ENCODE data around the gene ANAPC5.

ANAPC5 gene

GRCh38 chr12:121334513-121335343 is 17.5 kb downstream of the ANAPC5 start:
- TF ChIP-seq SIN3A (IDR thresholded peaks at IDR 0.05; ENCODE audit: borderline replicate concordance, insufficient read depth, low read length) (no peak), POLR2AphosphoS5 (IDR thresholded peaks at IDR 0.05; ENCODE audit: low read depth, low read length) (no peak), FOXP2 (optimal IDR thresholded peaks at IDR 0.05; ENCODE audit: borderline replicate concordance, extremely low read depth, extremely low read length, insufficient read depth) (no peak), TAF1 (IDR thresholded peaks at IDR 0.05; ENCODE audit: borderline replicate concordance, insufficient read depth, low read length) (no peak)
- TF ChIP-seq, protein P1, sequence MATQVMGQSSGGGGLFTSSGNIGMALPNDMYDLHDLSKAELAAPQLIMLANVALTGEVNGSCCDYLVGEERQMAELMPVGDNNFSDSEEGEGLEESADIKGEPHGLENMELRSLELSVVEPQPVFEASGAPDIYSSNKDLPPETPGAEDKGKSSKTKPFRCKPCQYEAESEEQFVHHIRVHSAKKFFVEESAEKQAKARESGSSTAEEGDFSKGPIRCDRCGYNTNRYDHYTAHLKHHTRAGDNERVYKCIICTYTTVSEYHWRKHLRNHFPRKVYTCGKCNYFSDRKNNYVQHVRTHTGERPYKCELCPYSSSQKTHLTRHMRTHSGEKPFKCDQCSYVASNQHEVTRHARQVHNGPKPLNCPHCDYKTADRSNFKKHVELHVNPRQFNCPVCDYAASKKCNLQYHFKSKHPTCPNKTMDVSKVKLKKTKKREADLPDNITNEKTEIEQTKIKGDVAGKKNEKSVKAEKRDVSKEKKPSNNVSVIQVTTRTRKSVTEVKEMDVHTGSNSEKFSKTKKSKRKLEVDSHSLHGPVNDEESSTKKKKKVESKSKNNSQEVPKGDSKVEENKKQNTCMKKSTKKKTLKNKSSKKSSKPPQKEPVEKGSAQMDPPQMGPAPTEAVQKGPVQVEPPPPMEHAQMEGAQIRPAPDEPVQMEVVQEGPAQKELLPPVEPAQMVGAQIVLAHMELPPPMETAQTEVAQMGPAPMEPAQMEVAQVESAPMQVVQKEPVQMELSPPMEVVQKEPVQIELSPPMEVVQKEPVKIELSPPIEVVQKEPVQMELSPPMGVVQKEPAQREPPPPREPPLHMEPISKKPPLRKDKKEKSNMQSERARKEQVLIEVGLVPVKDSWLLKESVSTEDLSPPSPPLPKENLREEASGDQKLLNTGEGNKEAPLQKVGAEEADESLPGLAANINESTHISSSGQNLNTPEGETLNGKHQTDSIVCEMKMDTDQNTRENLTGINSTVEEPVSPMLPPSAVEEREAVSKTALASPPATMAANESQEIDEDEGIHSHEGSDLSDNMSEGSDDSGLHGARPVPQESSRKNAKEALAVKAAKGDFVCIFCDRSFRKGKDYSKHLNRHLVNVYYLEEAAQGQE (IDR thresholded peaks at IDR 0.05; ENCODE audit: insufficient read depth in 1 of 2, low read depth in 2 of 2, low read length in 2 of 2) = no peak

- TF ChIP-seq FOXP2 (optimal IDR thresholded peaks at IDR 0.05; ENCODE audit: borderline replicate concordance, extremely low read depth, extremely low read length, insufficient read depth) (no peak), TAF1 (IDR thresholded peaks at IDR 0.05; ENCODE audit: borderline replicate concordance, insufficient read depth, low read length) (no peak), POLR2AphosphoS5 (IDR thresholded peaks at IDR 0.05; ENCODE audit: low read depth, low read length) (no peak), SIN3A (IDR thresholded peaks at IDR 0.05; ENCODE audit: borderline replicate concordance, insufficient read depth, low read length) (no peak)
- TF ChIP-seq, protein P1 (IDR thresholded peaks at IDR 0.05; ENCODE audit: insufficient read depth in 1 of 2, low read depth in 2 of 2, low read length in 2 of 2) = no peak
Observed at GRCh38 chr12:121333747-121334146, 18.5 kb downstream of the ANAPC5 start.

GRCh38 chr12:121331248-121331647 is 21.0 kb downstream of the ANAPC5 start:
- TF ChIP-seq, protein P1 (IDR thresholded peaks at IDR 0.05; ENCODE audit: insufficient read depth in 1 of 2, low read depth in 2 of 2, low read length in 2 of 2) = no peak
- TF ChIP-seq SIN3A (IDR thresholded peaks at IDR 0.05; ENCODE audit: borderline replicate concordance, insufficient read depth, low read length) = no peak
- no peak for TF ChIP-seq TAF1 (IDR thresholded peaks at IDR 0.05; ENCODE audit: borderline replicate concordance, insufficient read depth, low read length)
- TF ChIP-seq FOXP2 (optimal IDR thresholded peaks at IDR 0.05; ENCODE audit: borderline replicate concordance, extremely low read depth, extremely low read length, insufficient read depth) = no peak

- TF ChIP-seq TAF1 (IDR thresholded peaks at IDR 0.05; ENCODE audit: borderline replicate concordance, insufficient read depth, low read length) (no peak), FOXP2 (optimal IDR thresholded peaks at IDR 0.05; ENCODE audit: borderline replicate concordance, extremely low read depth, extremely low read length, insufficient read depth) (no peak), SIN3A (IDR thresholded peaks at IDR 0.05; ENCODE audit: borderline replicate concordance, insufficient read depth, low read length) (no peak), POLR2AphosphoS5 (IDR thresholded peaks at IDR 0.05; ENCODE audit: low read depth, low read length) (no peak)
- TF ChIP-seq, protein P1 (IDR thresholded peaks at IDR 0.05; ENCODE audit: insufficient read depth in 1 of 2, low read depth in 2 of 2, low read length in 2 of 2) = no peak
Observed at GRCh38 chr12:121330692-121331091, 21.5 kb downstream of the ANAPC5 start.
